ENCODE measurements around the gene TRIM65. TPM values are rescaled to one million over a fixed set of nuclear protein-coding genes. Genes with fewer than 3 reads are reported as not detected.

Gene TRIM65
- total and polyA plus RNA-seq, 10 of the 15 experiments (the other 5 are each of a cell fraction or from before 2014, with no cell fraction given) = 1.4 to 26.0 (median 10.8) TPM

GRCh38 chr17:75932852-75933251 lies 36.1 kb upstream of the TRIM65 start:
- Histone ChIP-seq H3K4me2 (ENCODE audit: control insufficient read depth, insufficient read depth) (no peak overlapping the region), H3K4me1 (ENCODE audit: control insufficient read depth, insufficient read depth, low read length) (no peaks in the 10 kb centered on the region), H2AFZ (ENCODE audit: control insufficient read depth, low read depth, low read length) (no peak overlapping the region), H4K20me1 (ENCODE audit: control insufficient read depth, insufficient read depth) (no peaks in the 10 kb centered on the region), H3K9ac (ENCODE audit: control insufficient read depth, insufficient read depth, low read length) (no peak overlapping the region), H3K79me2 (ENCODE audit: control insufficient read depth, insufficient read depth, low read length) (no peaks in the 10 kb centered on the region), H3K27ac (ENCODE audit: control insufficient read depth, insufficient read depth) (no peak overlapping the region), H3K9me3 (replicated peaks; ENCODE audit: control insufficient read depth, insufficient read depth, low read length) (no peaks in the 10 kb centered on the region), H3K36me3 (ENCODE audit: control insufficient read depth in 2 of 2, insufficient read depth in 2 of 2, low read length in 1 of 2) (no peaks in the 10 kb centered on the region), H3K27me3 (replicated peaks in 1 of 2; ENCODE audit: control insufficient read depth in 2 of 2, insufficient read depth in 2 of 2, low read length in 1 of 2) (no peaks in the 10 kb centered on the region), H3K4me3 (no peak overlapping the region)
- 64% methylated on average over 5 of the region's 5 CpGs for WGBS (ENCODE audit: insufficient coverage, insufficient replicate concordance, low lambda C conversion rate, missing lambda C conversion rate)
- DNase-seq (ENCODE audit: low read depth, low spot score) = no peak
- ChIA-PET CTCF (no interaction called here), SMC1A (ENCODE audit: uncharacterized antibody, unreplicated experiment) (no interaction called here), RAD21 (ENCODE audit: unreplicated experiment) (no interaction called here), POLR2A (no interaction called here)
- BruUV-seq (replicated peaks) = no TSS peak
- intact Hi-C loops (cut with micrococcal nuclease; ENCODE audit: unreplicated experiment) (no loop called here), in situ Hi-C loops (cut with MboI) (no loop called here)
- ATAC-seq = no peak
- no peak for TF ChIP-seq EGR1 (IDR thresholded peaks at IDR 0.05; ENCODE audit: borderline replicate concordance in 1 of 2, low read depth in 2 of 2, low read length in 2 of 2)
- TF ChIP-seq IRF4 (IDR thresholded peaks at IDR 0.05; ENCODE audit: low read depth, low read length) = no peak
- TF ChIP-seq CHD1 (IDR thresholded peaks at IDR 0.05; ENCODE audit: low read depth, low read length) = no peak
- no peak for TF ChIP-seq DPF2 (IDR thresholded peaks at IDR 0.05)
- TF ChIP-seq STAT3 (IDR thresholded peaks at IDR 0.05; ENCODE audit: low read depth, low read length) = no peak
- no peak for TF ChIP-seq CUX1 (IDR thresholded peaks at IDR 0.05; ENCODE audit: insufficient replicate concordance, low read depth, low read length)
- TF ChIP-seq TCF3 (IDR thresholded peaks at IDR 0.05; ENCODE audit: borderline replicate concordance, insufficient read depth, low read depth, low read length) = no peak
- TF ChIP-seq PKNOX1 (IDR thresholded peaks at IDR 0.05) = no peak
- no peak for TF ChIP-seq EZH2 (IDR thresholded peaks at IDR 0.05; ENCODE audit: borderline replicate concordance, control insufficient read depth, low read depth, low read length)
- no peak for TF ChIP-seq ZSCAN29 (IDR thresholded peaks at IDR 0.05)
- no peak for TF ChIP-seq HCFC1 (IDR thresholded peaks at IDR 0.05; ENCODE audit: low read length)
- no peak for TF ChIP-seq CEBPB (IDR thresholded peaks at IDR 0.05; ENCODE audit: borderline replicate concordance in 1 of 2, low read depth in 2 of 2, low read length in 2 of 2)
- no peak for TF ChIP-seq IRF3 (IDR thresholded peaks at IDR 0.05)
- no peak for FAIRE-seq

All from GM12878 (cell line).